Measurements from ENCODE around the gene SLC26A9. TPM values are rescaled to one million over a fixed set of nuclear protein-coding genes. Genes with fewer than 3 reads are reported as not detected.

The SLC26A9 gene
- total RNA-seq, 1 donor from 2014 or later, result 2.9 TPM

DNA sequence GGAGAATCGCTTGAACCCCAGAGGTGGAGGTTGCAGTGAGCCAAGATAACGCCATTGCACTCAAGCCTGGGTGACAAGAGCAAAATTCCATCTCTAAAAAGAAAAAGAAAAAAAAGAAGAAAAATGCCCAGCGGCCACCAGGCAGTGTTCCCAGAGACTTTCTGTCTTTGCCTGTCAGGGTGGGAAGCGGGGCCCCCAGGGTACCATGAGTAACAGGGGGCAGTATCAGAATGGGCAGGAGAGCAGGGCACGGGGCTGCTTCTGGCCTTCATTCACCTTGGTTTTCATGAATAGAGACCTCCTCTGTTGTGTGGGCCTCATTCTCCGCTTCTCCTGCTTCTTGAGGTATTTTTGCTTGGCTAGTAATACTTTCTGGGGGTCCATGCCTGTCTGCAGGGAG is 20.4 kb downstream of the SLC26A9 start:
- H3K4me3 Mint-ChIP-seq (ENCODE audit: low read depth), result no peak overlapping the region
- no peak for DNase-seq (ENCODE audit: low spot score, unreplicated experiment)
- H3K9me3 Mint-ChIP-seq (ENCODE audit: low read depth), result no peaks in the 10 kb centered on the region
- H3K27ac Mint-ChIP-seq, result no peak overlapping the region
- H3K27me3 Mint-ChIP-seq, result peaks cover 5% of the 10 kb centered on the region
- no peaks in the 10 kb centered on the region for H3K4me1 Mint-ChIP-seq (ENCODE audit: low read depth)
- TF ChIP-seq, protein P1, sequence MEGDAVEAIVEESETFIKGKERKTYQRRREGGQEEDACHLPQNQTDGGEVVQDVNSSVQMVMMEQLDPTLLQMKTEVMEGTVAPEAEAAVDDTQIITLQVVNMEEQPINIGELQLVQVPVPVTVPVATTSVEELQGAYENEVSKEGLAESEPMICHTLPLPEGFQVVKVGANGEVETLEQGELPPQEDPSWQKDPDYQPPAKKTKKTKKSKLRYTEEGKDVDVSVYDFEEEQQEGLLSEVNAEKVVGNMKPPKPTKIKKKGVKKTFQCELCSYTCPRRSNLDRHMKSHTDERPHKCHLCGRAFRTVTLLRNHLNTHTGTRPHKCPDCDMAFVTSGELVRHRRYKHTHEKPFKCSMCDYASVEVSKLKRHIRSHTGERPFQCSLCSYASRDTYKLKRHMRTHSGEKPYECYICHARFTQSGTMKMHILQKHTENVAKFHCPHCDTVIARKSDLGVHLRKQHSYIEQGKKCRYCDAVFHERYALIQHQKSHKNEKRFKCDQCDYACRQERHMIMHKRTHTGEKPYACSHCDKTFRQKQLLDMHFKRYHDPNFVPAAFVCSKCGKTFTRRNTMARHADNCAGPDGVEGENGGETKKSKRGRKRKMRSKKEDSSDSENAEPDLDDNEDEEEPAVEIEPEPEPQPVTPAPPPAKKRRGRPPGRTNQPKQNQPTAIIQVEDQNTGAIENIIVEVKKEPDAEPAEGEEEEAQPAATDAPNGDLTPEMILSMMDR (IDR thresholded peaks at IDR 0.05; ENCODE audit: unreplicated experiment), result no peak
- H3K36me3 Mint-ChIP-seq (ENCODE audit: insufficient read depth), result no peaks in the 10 kb centered on the region

DNA sequence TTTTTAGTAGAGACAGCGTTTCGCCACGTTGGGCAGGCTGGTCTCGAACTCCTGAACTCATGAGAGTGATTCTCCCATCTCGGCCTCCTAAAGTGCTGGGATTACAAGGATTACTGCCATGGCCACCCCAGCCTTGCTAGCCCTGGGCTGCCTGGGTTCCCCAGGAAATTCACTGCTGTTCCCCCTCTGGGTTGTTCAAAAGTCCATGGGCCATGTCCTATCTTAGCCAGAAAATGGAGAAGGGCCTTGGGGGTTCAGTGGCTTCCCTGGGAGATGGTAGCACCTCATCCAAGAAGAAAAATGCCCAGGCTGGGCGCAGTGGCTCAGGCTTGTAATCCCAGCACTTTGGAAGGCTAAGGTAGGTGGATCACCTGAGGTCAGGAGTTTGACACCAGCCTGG is 20.9 kb downstream of the SLC26A9 start:
- TF ChIP-seq, protein P1 (IDR thresholded peaks at IDR 0.05; ENCODE audit: unreplicated experiment), result no peak
- Mint-ChIP-seq H3K27ac (no peak overlapping the region), H3K4me1 (ENCODE audit: low read depth) (peaks cover under 1% of the 10 kb centered on the region), H3K36me3 (ENCODE audit: insufficient read depth) (no peaks in the 10 kb centered on the region), H3K9me3 (ENCODE audit: low read depth) (no peaks in the 10 kb centered on the region), H3K4me3 (ENCODE audit: low read depth) (no peak overlapping the region), H3K27me3 (peaks cover 4% of the 10 kb centered on the region)
- no peak for DNase-seq (ENCODE audit: low spot score, unreplicated experiment)

DNA sequence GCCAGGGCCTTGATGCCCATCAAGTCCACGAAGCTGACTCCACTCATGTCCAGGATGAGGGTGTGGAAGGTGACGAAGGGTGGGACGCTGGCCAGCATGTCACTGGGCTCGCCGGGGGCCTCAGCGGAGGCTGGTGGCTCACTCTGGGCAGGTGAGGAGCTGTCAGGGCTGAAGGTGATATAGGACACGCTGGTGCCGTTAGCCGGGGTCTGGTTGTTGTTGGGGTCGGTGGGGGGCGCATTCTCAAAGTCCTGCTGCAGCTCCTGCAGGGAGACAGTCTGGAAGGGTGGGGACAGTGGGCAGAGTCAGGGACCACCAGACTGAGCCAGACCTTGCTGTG is 21.7 kb downstream of the SLC26A9 start:
- H3K4me3 Mint-ChIP-seq (ENCODE audit: low read depth), result no peak overlapping the region
- TF ChIP-seq, protein P1 (IDR thresholded peaks at IDR 0.05; ENCODE audit: unreplicated experiment), result no peak
- peaks cover 1% of the 10 kb centered on the region for H3K4me1 Mint-ChIP-seq (ENCODE audit: low read depth)
- H3K9me3 Mint-ChIP-seq (ENCODE audit: low read depth), result no peaks in the 10 kb centered on the region
- H3K27ac Mint-ChIP-seq, result no peak overlapping the region
- no peaks in the 10 kb centered on the region for H3K36me3 Mint-ChIP-seq (ENCODE audit: insufficient read depth)
- no peak for DNase-seq (ENCODE audit: low spot score, unreplicated experiment)
- H3K27me3 Mint-ChIP-seq, result no peaks in the 10 kb centered on the region

DNA sequence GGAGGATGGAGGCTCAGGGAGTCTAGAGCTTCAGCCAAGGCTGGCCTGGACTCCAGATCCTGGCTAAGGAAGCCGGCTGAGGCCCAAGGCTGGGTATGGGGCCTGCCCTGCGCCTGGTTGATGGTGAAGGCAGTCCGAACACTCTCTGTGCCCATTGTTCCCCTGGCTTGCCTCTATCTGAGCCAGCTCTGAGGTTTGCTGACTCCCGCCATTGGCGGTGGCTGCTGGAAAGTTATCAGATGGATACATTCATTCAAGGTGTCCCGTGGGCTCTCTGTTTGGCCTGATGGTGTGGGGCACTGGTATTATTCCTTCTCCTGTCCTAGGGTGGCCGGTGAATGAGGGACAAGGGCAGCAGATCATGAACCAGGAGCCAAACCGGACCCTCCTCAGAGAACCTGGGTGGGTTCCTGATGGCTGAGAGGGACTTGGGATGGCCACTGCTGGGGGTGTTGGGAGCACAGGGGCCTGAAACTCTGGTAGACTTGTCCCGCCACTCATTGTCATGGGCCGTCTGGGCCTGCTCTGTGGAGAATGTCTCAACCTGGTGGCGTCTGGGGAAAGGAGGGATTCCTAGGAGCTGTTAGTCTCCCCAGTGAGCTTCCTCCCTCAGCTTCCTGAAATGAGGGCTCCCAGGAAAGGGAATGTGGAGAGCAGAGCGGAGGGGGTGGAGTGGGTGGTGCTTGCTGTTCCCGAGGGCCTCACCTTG is 22.2 kb downstream of the SLC26A9 start:
- Mint-ChIP-seq H3K27ac (no peak overlapping the region), H3K27me3 (no peaks in the 10 kb centered on the region), H3K36me3 (ENCODE audit: insufficient read depth) (no peaks in the 10 kb centered on the region), H3K4me1 (ENCODE audit: low read depth) (peaks cover 1% of the 10 kb centered on the region), H3K9me3 (ENCODE audit: low read depth) (no peaks in the 10 kb centered on the region), H3K4me3 (ENCODE audit: low read depth) (no peak overlapping the region)
- no peak for DNase-seq (ENCODE audit: low spot score, unreplicated experiment)
- TF ChIP-seq, protein P1 (IDR thresholded peaks at IDR 0.05; ENCODE audit: unreplicated experiment), result no peak

DNA sequence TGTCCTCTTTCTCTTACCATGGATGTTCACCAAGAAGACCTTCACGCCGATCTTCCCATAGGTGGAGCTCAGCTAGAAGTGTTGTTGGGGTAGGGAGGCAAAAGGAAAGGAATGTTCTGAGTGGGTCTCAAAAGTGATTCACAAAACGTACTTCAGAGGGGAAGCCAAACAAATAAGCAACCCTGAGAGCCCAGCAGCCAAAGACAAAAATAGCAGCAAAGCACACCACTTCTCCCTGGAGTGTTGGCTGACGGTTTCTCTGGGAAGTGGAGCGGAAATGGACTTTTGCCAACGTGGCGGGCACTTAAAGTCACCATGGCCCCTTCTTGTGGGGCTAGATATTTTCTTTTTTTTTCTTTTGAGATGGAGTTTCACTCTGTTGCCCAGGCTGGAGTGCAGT is 23.1 kb downstream of the SLC26A9 start:
- Mint-ChIP-seq H3K4me1 (ENCODE audit: low read depth) (peaks cover 1% of the 10 kb centered on the region), H3K36me3 (ENCODE audit: insufficient read depth) (no peaks in the 10 kb centered on the region), H3K4me3 (ENCODE audit: low read depth) (no peak overlapping the region), H3K27ac (no peak overlapping the region), H3K9me3 (ENCODE audit: low read depth) (no peaks in the 10 kb centered on the region), H3K27me3 (no peaks in the 10 kb centered on the region)
- TF ChIP-seq, protein P1 (IDR thresholded peaks at IDR 0.05; ENCODE audit: unreplicated experiment), result no peak
- no peak for DNase-seq (ENCODE audit: low spot score, unreplicated experiment)
